GM12878 (cell line): ENCODE measurements around the gene PPID. TPM values are rescaled to one million over a fixed set of nuclear protein-coding genes. Genes with fewer than 3 reads are reported as not detected.

ENCODE experiments used
- BRCA1 ChIP-seq: IDR thresholded peaks from 2 replicates; pipeline ENCODE4 v1.6.1; 2011; ENCODE audit warnings: low read depth, low read length, improper control_type of control experiment
- CBX5 ChIP-seq: sonication (generic); IDR thresholded peaks from 2 replicates; pipeline ENCODE4 v1.6.1; 2016; ENCODE audit warnings: low read depth, moderate library complexity, mild to moderate bottlenecking, inconsistent platforms
- CEBPB ChIP-seq, 2 experiments: fragments of 150-350 bp in 1 of 2; IDR thresholded peaks; 2 replicates each; pipeline ENCODE4 v1.6.1; 2012 to 2014; ENCODE audit warnings: low read depth in 2 of 2, low read length in 2 of 2, borderline replicate concordance in 1 of 2, inconsistent platforms in 1 of 2
- FOS ChIP-seq: IDR thresholded peaks from 3 replicates; pipeline ENCODE4 v1.6.1; 2011; ENCODE audit warnings: borderline replicate concordance; ENCODE audit not compliant: insufficient read length; ENCODE audit errors: extremely low read depth
- MYB ChIP-seq: fragments of 150-350 bp; IDR thresholded peaks from 2 replicates; pipeline ENCODE4 v1.6.1; 2014; ENCODE audit warnings: mild to moderate bottlenecking, low read depth, low read length, borderline replicate concordance
- NFYB ChIP-seq: IDR thresholded peaks from 2 replicates; pipeline ENCODE4 v1.6.1; 2011; ENCODE audit warnings: low read depth, mild to moderate bottlenecking, low read length, improper control_type of control experiment, moderate library complexity; ENCODE audit not compliant: insufficient read depth
- POLR2AphosphoS2 ChIP-seq: IDR thresholded peaks from 2 replicates; pipeline ENCODE4 v1.6.1; 2011; ENCODE audit warnings: low read depth, mild to moderate bottlenecking, low read length, improper control_type of control experiment, moderate library complexity
- RAD21 ChIP-seq: IDR thresholded peaks from 2 replicates; pipeline ENCODE4 v1.6.1; 2011; ENCODE audit warnings: mild to moderate bottlenecking, low read depth, low read length, moderate library complexity; ENCODE audit not compliant: insufficient read depth
- RAD51 ChIP-seq: fragments of 450-650 bp; IDR thresholded peaks from 2 replicates; pipeline ENCODE4 v1.6.1; 2016; ENCODE audit warnings: moderate library complexity, mild to moderate bottlenecking, inconsistent platforms
- RBBP5 ChIP-seq: fragments of 200-600 bp; sonication (generic); conservative IDR thresholded peaks from 2 replicates; pipeline ENCODE4 v1.6.1; 2016
- SMAD5 ChIP-seq: IDR thresholded peaks from 2 replicates; pipeline ENCODE4 v1.6.1; 2016; ENCODE audit warnings: antibody characterized with exemption, low read depth
- SPI1 ChIP-seq: IDR thresholded peaks from 2 replicates; pipeline ENCODE4 v1.6.1; 2011; ENCODE audit warnings: low read depth, mild to moderate bottlenecking, low read length, moderate library complexity, borderline replicate concordance; ENCODE audit not compliant: insufficient read depth
- STAT1 ChIP-seq: fragments of 450-650 bp; conservative IDR thresholded peaks from 2 replicates; pipeline ENCODE4 v1.6.1; 2014; ENCODE audit warnings: antibody characterized with exemption, mild to moderate bottlenecking
- TARDBP ChIP-seq: IDR thresholded peaks from 2 replicates; pipeline ENCODE4 v1.6.1; 2016; ENCODE audit warnings: borderline replicate concordance
- WRNIP1 ChIP-seq: IDR thresholded peaks from 2 replicates; pipeline ENCODE4 v1.6.1; 2011; ENCODE audit warnings: low read depth, low read length, improper control_type of control experiment, borderline replicate concordance
- YBX1 ChIP-seq: fragments of 450-650 bp; IDR thresholded peaks from 2 replicates; pipeline ENCODE4 v1.6.1; 2016; ENCODE audit warnings: antibody characterized with exemption
- ZNF274 ChIP-seq: IDR thresholded peaks from one replicate; pipeline ENCODE4 v1.8.0; 2011; ENCODE audit not compliant: insufficient read length, insufficient read depth
- ZNF384 ChIP-seq: IDR thresholded peaks from 2 replicates; pipeline ENCODE4 v1.6.1; 2012; ENCODE audit warnings: low read depth, mild to moderate bottlenecking, low read length, improper control_type of control experiment, borderline replicate concordance
- ZZZ3 ChIP-seq: IDR thresholded peaks from 2 replicates; pipeline ENCODE4 v1.6.1; 2011; ENCODE audit warnings: low read depth; ENCODE audit not compliant: control insufficient read depth, insufficient read length
- polyA plus RNA-seq, 11 experiments: library from polyadenylated mRNA; depleted of rRNA in 4 of 11; unstranded in 6 of 11; stranded (reverse) in 5 of 11; fragments of >200 nt; fragmentation: Nextera tagmentation in 4 of 11; fragmentation: Illumina TruSeq in 1 of 11; extraction: Ambion mirVana in 4 of 11; extraction: Trizol in 1 of 11; gene quantifications; 1 replicate in 1 of 11; 2 replicates in 10 of 11; pipeline versions ENCODE4 v1.2.1 to v1.2.3, GENCODE V29; 2011 to 2016; ENCODE audit warnings: inconsistent platforms in 2 of 11, missing spikeins in 2 of 11, low read depth in 1 of 11
- total RNA-seq, 4 experiments: library from RNA; depleted of rRNA in 3 of 4; stranded (reverse); fragments of >200 nt in 3 of 4; fragmentation: Illumina TruSeq in 1 of 4; extraction: Trizol in 1 of 4; gene quantifications; 2 replicates each; pipeline versions ENCODE4 v1.2.1 to v1.2.3, GENCODE V29; 2013 to 2021
- TF ChIP-seq, protein P1 (sequence below): IDR thresholded peaks from 2 replicates; pipeline ENCODE4 v1.6.1; 2012; ENCODE audit warnings: low read depth, low read length, improper control_type of control experiment
- TF ChIP-seq, protein P2 (sequence below): fragments of 450-650 bp; formaldehyde crosslinking; IDR thresholded peaks from 2 replicates; pipeline ENCODE4 v1.5.0; 2022; ENCODE audit warnings: mild to moderate bottlenecking, missing genetic modification characterization
- TF ChIP-seq, protein P3 (sequence below): IDR thresholded peaks from 2 replicates; pipeline ENCODE4 v1.6.1; 2011; ENCODE audit warnings: low read depth, low read length, improper control_type of control experiment, borderline replicate concordance
- TF ChIP-seq, protein P4 (sequence below): fragments of 450-650 bp; IDR thresholded peaks from 2 replicates; pipeline ENCODE4 v1.6.1; 2016; ENCODE audit warnings: mild to moderate bottlenecking

Gene PPID
- total and polyA plus RNA-seq, 10 of the 15 experiments (the other 5 are each of a cell fraction or from before 2014, with no cell fraction given) = 21.9 to 64.3 (median 39.5) TPM

DNA sequence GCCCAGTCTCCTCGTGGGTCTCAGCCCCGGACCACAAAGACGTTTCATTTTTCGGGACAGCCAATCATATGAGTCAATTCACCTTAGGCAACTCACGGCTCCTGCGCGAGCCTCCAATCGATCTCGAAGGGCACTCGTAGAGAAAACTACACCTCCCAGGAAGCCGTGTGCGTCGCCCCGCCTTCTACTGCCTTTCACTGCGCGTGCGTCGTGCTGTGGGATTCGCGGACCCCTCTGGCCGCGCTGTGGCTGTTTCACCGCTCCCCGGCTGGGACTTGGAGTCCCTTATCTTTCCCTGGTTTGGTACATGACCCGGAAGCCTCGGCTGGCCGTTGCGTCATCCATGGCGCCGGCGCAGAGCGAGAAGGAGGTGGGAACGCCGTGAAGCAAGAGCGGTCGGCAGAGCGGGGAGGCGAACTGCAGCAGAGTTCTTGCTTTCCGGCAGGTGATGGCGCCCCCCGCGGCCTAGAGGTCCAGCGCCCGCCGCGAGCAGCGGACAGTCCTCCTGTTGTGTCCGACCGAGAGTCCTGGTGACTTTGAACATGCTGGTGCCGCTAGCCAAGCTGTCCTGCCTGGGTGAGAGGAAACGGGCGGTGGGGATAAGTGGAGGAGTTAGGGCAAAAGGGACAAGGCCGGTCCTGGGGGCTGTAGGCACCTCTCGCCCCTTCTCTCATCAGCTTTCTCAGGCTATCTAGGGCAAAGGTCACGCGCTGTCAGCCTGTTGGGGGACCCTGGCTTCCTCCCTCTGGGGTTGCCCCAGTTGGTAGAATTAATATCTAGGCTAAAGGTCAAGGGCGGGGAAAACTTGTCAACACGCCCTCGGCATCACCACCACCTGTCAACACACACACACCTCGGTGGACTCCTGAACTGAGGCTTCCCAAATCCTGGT is 51.0 kb downstream of the PPID start, which contains the start of gene ETFDH (continued):
- TF ChIP-seq, protein P1, sequence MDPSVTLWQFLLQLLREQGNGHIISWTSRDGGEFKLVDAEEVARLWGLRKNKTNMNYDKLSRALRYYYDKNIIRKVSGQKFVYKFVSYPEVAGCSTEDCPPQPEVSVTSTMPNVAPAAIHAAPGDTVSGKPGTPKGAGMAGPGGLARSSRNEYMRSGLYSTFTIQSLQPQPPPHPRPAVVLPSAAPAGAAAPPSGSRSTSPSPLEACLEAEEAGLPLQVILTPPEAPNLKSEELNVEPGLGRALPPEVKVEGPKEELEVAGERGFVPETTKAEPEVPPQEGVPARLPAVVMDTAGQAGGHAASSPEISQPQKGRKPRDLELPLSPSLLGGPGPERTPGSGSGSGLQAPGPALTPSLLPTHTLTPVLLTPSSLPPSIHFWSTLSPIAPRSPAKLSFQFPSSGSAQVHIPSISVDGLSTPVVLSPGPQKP = peak; percentile 67; the same call in 1 of the 2 replicates
- no peak for TF ChIP-seq YBX1
- no peak for TF ChIP-seq ZNF384
- TF ChIP-seq ZNF274 = no peak
- TF ChIP-seq RAD51 = no peak
- TF ChIP-seq TARDBP = peak; percentile 92; the same call in 1 of the 2 replicates
- TF ChIP-seq STAT1 = no peak; the same call in 1 of the 2 replicates
- TF ChIP-seq CEBPB (IDR thresholded peaks at IDR 0.05; ENCODE audit: borderline replicate concordance in 1 of 2, low read depth in 2 of 2, low read length in 2 of 2) = peak in 1 of 2 experiments; percentile 95; a peak in 2 of 4 replicates
- TF ChIP-seq CBX5 = peak; percentile 54; the same call in 1 of the 2 replicates
- peak; percentile 19; the same call in 1 of the 2 replicates for TF ChIP-seq SMAD5
- no peak for TF ChIP-seq FOS
- TF ChIP-seq, protein P2, sequence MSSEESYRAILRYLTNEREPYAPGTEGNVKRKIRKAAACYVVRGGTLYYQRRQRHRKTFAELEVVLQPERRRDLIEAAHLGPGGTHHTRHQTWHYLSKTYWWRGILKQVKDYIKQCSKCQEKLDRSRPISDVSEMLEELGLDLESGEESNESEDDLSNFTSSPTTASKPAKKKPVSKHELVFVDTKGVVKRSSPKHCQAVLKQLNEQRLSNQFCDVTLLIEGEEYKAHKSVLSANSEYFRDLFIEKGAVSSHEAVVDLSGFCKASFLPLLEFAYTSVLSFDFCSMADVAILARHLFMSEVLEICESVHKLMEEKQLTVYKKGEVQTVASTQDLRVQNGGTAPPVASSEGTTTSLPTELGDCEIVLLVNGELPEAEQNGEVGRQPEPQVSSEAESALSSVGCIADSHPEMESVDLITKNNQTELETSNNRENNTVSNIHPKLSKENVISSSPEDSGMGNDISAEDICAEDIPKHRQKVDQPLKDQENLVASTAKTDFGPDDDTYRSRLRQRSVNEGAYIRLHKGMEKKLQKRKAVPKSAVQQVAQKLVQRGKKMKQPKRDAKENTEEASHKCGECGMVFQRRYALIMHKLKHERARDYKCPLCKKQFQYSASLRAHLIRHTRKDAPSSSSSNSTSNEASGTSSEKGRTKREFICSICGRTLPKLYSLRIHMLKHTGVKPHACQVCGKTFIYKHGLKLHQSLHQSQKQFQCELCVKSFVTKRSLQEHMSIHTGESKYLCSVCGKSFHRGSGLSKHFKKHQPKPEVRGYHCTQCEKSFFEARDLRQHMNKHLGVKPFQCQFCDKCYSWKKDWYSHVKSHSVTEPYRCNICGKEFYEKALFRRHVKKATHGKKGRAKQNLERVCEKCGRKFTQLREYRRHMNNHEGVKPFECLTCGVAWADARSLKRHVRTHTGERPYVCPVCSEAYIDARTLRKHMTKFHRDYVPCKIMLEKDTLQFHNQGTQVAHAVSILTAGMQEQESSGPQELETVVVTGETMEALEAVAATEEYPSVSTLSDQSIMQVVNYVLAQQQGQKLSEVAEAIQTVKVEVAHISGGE (CRISPR knock-in tag) = no peak
- TF ChIP-seq SPI1 = no peak
- TF ChIP-seq WRNIP1 = no peak
- TF ChIP-seq, protein P3, sequence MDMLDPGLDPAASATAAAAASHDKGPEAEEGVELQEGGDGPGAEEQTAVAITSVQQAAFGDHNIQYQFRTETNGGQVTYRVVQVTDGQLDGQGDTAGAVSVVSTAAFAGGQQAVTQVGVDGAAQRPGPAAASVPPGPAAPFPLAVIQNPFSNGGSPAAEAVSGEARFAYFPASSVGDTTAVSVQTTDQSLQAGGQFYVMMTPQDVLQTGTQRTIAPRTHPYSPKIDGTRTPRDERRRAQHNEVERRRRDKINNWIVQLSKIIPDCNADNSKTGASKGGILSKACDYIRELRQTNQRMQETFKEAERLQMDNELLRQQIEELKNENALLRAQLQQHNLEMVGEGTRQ = no peak; the same call in 1 of the 2 replicates
- no peak for TF ChIP-seq RAD21
- TF ChIP-seq NFYB = peak; percentile 80
- no peak for TF ChIP-seq POLR2AphosphoS2
- TF ChIP-seq, protein P4, sequence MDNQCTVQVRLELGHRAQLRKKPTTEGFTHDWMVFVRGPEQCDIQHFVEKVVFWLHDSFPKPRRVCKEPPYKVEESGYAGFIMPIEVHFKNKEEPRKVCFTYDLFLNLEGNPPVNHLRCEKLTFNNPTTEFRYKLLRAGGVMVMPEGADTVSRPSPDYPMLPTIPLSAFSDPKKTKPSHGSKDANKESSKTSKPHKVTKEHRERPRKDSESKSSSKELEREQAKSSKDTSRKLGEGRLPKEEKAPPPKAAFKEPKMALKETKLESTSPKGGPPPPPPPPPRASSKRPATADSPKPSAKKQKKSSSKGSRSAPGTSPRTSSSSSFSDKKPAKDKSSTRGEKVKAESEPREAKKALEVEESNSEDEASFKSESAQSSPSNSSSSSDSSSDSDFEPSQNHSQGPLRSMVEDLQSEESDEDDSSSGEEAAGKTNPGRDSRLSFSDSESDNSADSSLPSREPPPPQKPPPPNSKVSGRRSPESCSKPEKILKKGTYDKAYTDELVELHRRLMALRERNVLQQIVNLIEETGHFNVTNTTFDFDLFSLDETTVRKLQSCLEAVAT = peak; percentile 64; the same call in 1 of the 2 replicates
- peak; percentile 52; the same call in 1 of the 2 replicates for TF ChIP-seq BRCA1
- TF ChIP-seq MYB = no peak
- no peak for TF ChIP-seq ZZZ3
- TF ChIP-seq RBBP5 = peak; percentile 46; the same call in 1 of the 2 replicates
